H9 (cell line): ENCODE results near the gene PPP1R26. TPM values are rescaled to one million over a fixed set of nuclear protein-coding genes. Genes with fewer than 3 reads are reported as not detected.

Source experiments
- DNase-seq: peaks from one replicate; pipeline ENCODE4 v3.0.0-alpha.2; 2017
- H2AFZ ChIP-seq: one replicate; pipeline ENCODE4 v1.6.1; 2013; ENCODE audit warnings: mild to moderate bottlenecking, low read length, control low read depth, moderate library complexity
- H2AK5ac ChIP-seq: 2 replicates; pipeline ENCODE4 v1.6.1; 2013; ENCODE audit warnings: low read length, control low read depth, mixed read lengths; ENCODE audit not compliant: insufficient read length
- H2BK120ac ChIP-seq: one replicate; pipeline ENCODE4 v1.6.1; 2013; ENCODE audit warnings: low read depth, mild to moderate bottlenecking, low read length, control low read depth, inconsistent platforms; ENCODE audit not compliant: poor library complexity, severe bottlenecking
- H2BK12ac ChIP-seq: 2 replicates; pipeline ENCODE4 v1.6.1; 2013; ENCODE audit warnings: low read length, control low read depth, mixed read lengths, low read depth; ENCODE audit not compliant: insufficient read length
- H2BK15ac ChIP-seq: 2 replicates; pipeline ENCODE4 v1.6.1; 2013; ENCODE audit warnings: low read depth, low read length, control low read depth
- H2BK20ac ChIP-seq: one replicate; pipeline ENCODE4 v1.6.1; 2013; ENCODE audit warnings: low read depth, mild to moderate bottlenecking, low read length, control low read depth, inconsistent platforms; ENCODE audit not compliant: poor library complexity, severe bottlenecking
- H2BK5ac ChIP-seq: 2 replicates; pipeline ENCODE4 v1.6.1; 2013; ENCODE audit warnings: low read length, control low read depth, mixed read lengths; ENCODE audit not compliant: insufficient read length
- H3K14ac ChIP-seq: 2 replicates; pipeline ENCODE4 v1.6.1; 2013; ENCODE audit warnings: low read length, control low read depth; ENCODE audit not compliant: insufficient read depth
- H3K18ac ChIP-seq: 2 replicates; pipeline ENCODE4 v1.6.1; 2013; ENCODE audit warnings: low read depth, mild to moderate bottlenecking, mixed read lengths, low read length, control low read depth; ENCODE audit not compliant: insufficient read length
- H3K23ac ChIP-seq: 2 replicates; pipeline ENCODE4 v1.6.1; 2013; ENCODE audit warnings: low read length, control low read depth, mixed read lengths, low read depth; ENCODE audit not compliant: insufficient read length
- H3K23me2 ChIP-seq: 2 replicates; pipeline ENCODE4 v1.6.1; 2013; ENCODE audit warnings: low read depth, mild to moderate bottlenecking, mixed read lengths, low read length, control low read depth; ENCODE audit not compliant: insufficient read length, poor library complexity, severe bottlenecking
- H3K27ac ChIP-seq: 2 replicates; pipeline ENCODE4 v1.5.1; 2013; ENCODE audit warnings: low read length, control low read depth, mixed read lengths, low read depth; ENCODE audit not compliant: insufficient read length
- H3K27me3 ChIP-seq: 2 replicates; pipeline ENCODE4 v1.6.1; 2013; ENCODE audit warnings: low read length, control low read depth, inconsistent platforms; ENCODE audit not compliant: insufficient read depth
- H3K4ac ChIP-seq: 2 replicates; pipeline ENCODE4 v1.6.1; 2013; ENCODE audit warnings: low read depth, mild to moderate bottlenecking, control low read depth, inconsistent platforms, low read length, moderate library complexity
- H3K4me1 ChIP-seq: 2 replicates; pipeline ENCODE4 v1.6.1; 2013; ENCODE audit warnings: low read length, control low read depth, inconsistent platforms; ENCODE audit not compliant: insufficient read depth
- H3K4me2 ChIP-seq: 2 replicates; pipeline ENCODE4 v1.6.1; 2013; ENCODE audit warnings: low read length, control low read depth, mixed read lengths; ENCODE audit not compliant: insufficient read length, insufficient read depth
- H3K56ac ChIP-seq: 2 replicates; pipeline ENCODE4 v1.6.1; 2013; ENCODE audit warnings: low read depth, mild to moderate bottlenecking, mixed read lengths, low read length, control low read depth; ENCODE audit not compliant: insufficient read length
- H3K79me1 ChIP-seq: 2 replicates; pipeline ENCODE4 v1.6.1; 2013; ENCODE audit warnings: low read depth, mild to moderate bottlenecking, moderate library complexity, low read length, control low read depth, inconsistent platforms; ENCODE audit not compliant: insufficient read depth, poor library complexity, severe bottlenecking
- H3K79me2 ChIP-seq: 2 replicates; pipeline ENCODE4 v1.6.1; 2013; ENCODE audit warnings: low read length, control low read depth, inconsistent platforms; ENCODE audit not compliant: insufficient read depth
- H3K9ac ChIP-seq: 2 replicates; pipeline ENCODE4 v1.6.1; 2013; ENCODE audit warnings: low read length, control low read depth, mixed read lengths; ENCODE audit not compliant: insufficient read length; ENCODE audit errors: extremely low read depth
- H3K9me3 ChIP-seq: one replicate; pipeline ENCODE4 v1.6.1; 2013; ENCODE audit warnings: low read depth, low read length, inconsistent platforms; ENCODE audit not compliant: control insufficient read depth
- H3T11ph ChIP-seq: one replicate; pipeline ENCODE4 v1.6.1; 2013; ENCODE audit warnings: mild to moderate bottlenecking, low read length, control low read depth, inconsistent platforms
- H4K20me1 ChIP-seq: one replicate; pipeline ENCODE4 v1.6.1; 2013; ENCODE audit not compliant: control insufficient read depth, insufficient read length, insufficient read depth
- H4K5ac ChIP-seq: 2 replicates; pipeline ENCODE4 v1.6.1; 2013; ENCODE audit warnings: low read depth, mild to moderate bottlenecking, mixed read lengths, low read length, control low read depth; ENCODE audit not compliant: insufficient read length
- H4K8ac ChIP-seq: replicated peaks from 2 replicates; pipeline ENCODE4 v1.6.1; 2013; ENCODE audit warnings: low read length, control low read depth, mixed read lengths, low read depth; ENCODE audit not compliant: insufficient read length
- H4K91ac ChIP-seq: 2 replicates; pipeline ENCODE4 v1.6.1; 2013; ENCODE audit warnings: low read depth, mild to moderate bottlenecking, moderate library complexity, mixed read lengths, low read length, control low read depth; ENCODE audit not compliant: insufficient read length
- H3K27ac Mint-ChIP-seq, 3 experiments: 2 replicates in 2 of 3; 3 replicates in 1 of 3; pipeline ENCODE4 v1.8.0; 2020 to 2021; ENCODE audit warnings: mixed read lengths in 3 of 3, mild to moderate bottlenecking in 1 of 3, moderate library complexity in 1 of 3
- H3K27me3 Mint-ChIP-seq: 2 replicates; pipeline ENCODE4 v1.8.0; 2021; ENCODE audit warnings: low read depth, mild to moderate bottlenecking, moderate library complexity, mixed read lengths
- H3K36me3 Mint-ChIP-seq, 3 experiments: 2 replicates in 2 of 3; 3 replicates in 1 of 3; pipeline ENCODE4 v1.8.0; 2020 to 2021; ENCODE audit warnings: low read depth in 3 of 3, mixed read lengths in 3 of 3; ENCODE audit not compliant: insufficient read depth in 1 of 3
- H3K4me1 Mint-ChIP-seq, 2 experiments: 2 replicates each; pipeline ENCODE4 v1.8.0; 2020; ENCODE audit warnings: mixed read lengths in 2 of 2
- H3K4me3 Mint-ChIP-seq, 2 experiments: 2 replicates in 1 of 2; 3 replicates in 1 of 2; pipeline ENCODE4 v1.8.0; 2020 to 2021; ENCODE audit warnings: mild to moderate bottlenecking in 2 of 2, mixed read lengths in 2 of 2, moderate library complexity in 1 of 2
- H3K9me3 Mint-ChIP-seq, 2 experiments: 2 replicates in 1 of 2; 3 replicates in 1 of 2; pipeline ENCODE4 v1.8.0; 2020; ENCODE audit warnings: mild to moderate bottlenecking in 2 of 2, mixed read lengths in 2 of 2, moderate library complexity in 1 of 2
- CTCF ChIP-seq: fragments of 200-600 bp; sonication (generic); conservative IDR thresholded peaks from 3 replicates; pipeline ENCODE4 v1.8.0; 2021; ENCODE audit warnings: antibody characterized with exemption, mild to moderate bottlenecking
- WGBS: extraction: QIAGEN DNeasy Blood & Tissue Kit; methylation state at CpG from one replicate; pipeline ENCODE4 v1.1.7; 2013; ENCODE audit warnings: missing lambda C conversion rate, low lambda C conversion rate, mixed read lengths; ENCODE audit not compliant: insufficient read length; ENCODE audit errors: extremely low coverage; 5-methylcytosine and 5-hydroxymethylcytosine counted together
- total RNA-seq: library from RNA; stranded (reverse); gene quantifications from 2 replicates; pipeline ENCODE4 v1.2.1, GENCODE V29; 2021

Gene PPP1R26
- total RNA-seq, 1 experiment from 2014 or later: 38.0 TPM

GRCh38 chr9:135524130-135524861 lies 44.7 kb downstream of the PPP1R26 start:
- H3K56ac ChIP-seq: no peak overlapping the region
- H3K79me2 ChIP-seq: no peaks in the 10 kb centered on the region
- DNase-seq: no peak
- H2BK15ac ChIP-seq: no peak overlapping the region
- H4K91ac ChIP-seq: no peak overlapping the region
- no peak overlapping the region for H2AFZ ChIP-seq
- no peak overlapping the region for H3K9ac ChIP-seq
- H2BK120ac ChIP-seq: no peak overlapping the region
- H3K27ac ChIP-seq: no peak overlapping the region
- peaks cover 2% of the 10 kb centered on the region; the same call in 1 of the 2 replicates for H3K27me3 Mint-ChIP-seq
- H4K8ac ChIP-seq: no peak overlapping the region
- H3K4ac ChIP-seq: no peak overlapping the region
- no peaks in the 10 kb centered on the region for H3K36me3 Mint-ChIP-seq
- no peaks in the 10 kb centered on the region for H3K27me3 ChIP-seq
- no peaks in the 10 kb centered on the region for H4K20me1 ChIP-seq
- H4K5ac ChIP-seq: no peak overlapping the region
- no peaks in the 10 kb centered on the region for H3K9me3 ChIP-seq
- H3K4me2 ChIP-seq: no peak overlapping the region
- H2AK5ac ChIP-seq: no peak overlapping the region
- H3K9me3 Mint-ChIP-seq: peaks cover 0 to 5% of the 10 kb centered on the region in 2 experiments; a peak in 2 of 5 replicates
- no CpG with 5 or more reads among the region's 27 CpGs for WGBS
- H3K14ac ChIP-seq: no peak overlapping the region
- H2BK5ac ChIP-seq: no peak overlapping the region
- H2BK12ac ChIP-seq: no peak overlapping the region
- no peaks in the 10 kb centered on the region; the same call in 1 of the 2 replicates for H3K4me1 ChIP-seq
- no peak overlapping the region for H3T11ph ChIP-seq
- no peak overlapping the region for H2BK20ac ChIP-seq
- H3K4me1 Mint-ChIP-seq: peaks cover 4 to 11% of the 10 kb centered on the region in 2 experiments; a peak in 3 of 4 replicates
- no peaks in the 10 kb centered on the region for H3K79me1 ChIP-seq
- no peak for TF ChIP-seq CTCF
- no peak overlapping the region for H3K27ac Mint-ChIP-seq
- no peak overlapping the region for H3K23ac ChIP-seq
- no peak overlapping the region for H3K4me3 Mint-ChIP-seq
- no peak overlapping the region for H3K18ac ChIP-seq
- H3K23me2 ChIP-seq: no peaks in the 10 kb centered on the region
